ENCODE measurements around the gene PRIMPOL. TPM values are rescaled to one million over a fixed set of nuclear protein-coding genes. Genes with fewer than 3 reads are reported as not detected.

The PRIMPOL gene
- total RNA-seq, 1 donor from 2014 or later: 11.3 TPM

DNA sequence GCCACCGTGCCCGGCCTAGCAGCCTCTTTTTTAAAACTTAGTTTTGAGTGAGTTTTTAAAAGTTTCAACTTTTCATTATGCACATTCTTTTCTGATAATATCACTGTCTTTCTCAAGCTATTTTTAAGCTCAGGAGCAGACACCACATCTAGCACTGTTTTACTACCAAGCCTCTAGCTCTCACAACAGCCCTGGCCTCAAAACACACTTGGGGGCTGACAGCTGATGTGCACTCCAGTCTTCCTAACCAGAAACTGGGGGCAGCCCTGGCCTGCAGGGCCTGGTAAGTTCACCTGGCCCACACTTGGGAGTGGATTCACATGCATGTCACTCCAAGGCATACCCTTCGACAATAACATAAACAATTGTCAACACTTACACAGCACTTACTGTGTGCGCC lies 50.4 kb downstream of the PRIMPOL start:
- peaks cover 22% of the 10 kb centered on the region for H3K4me1 Mint-ChIP-seq (ENCODE audit: low read depth)
- H3K27me3 Mint-ChIP-seq (ENCODE audit: low read depth): no peaks in the 10 kb centered on the region
- no peak overlapping the region for H3K4me3 Mint-ChIP-seq (ENCODE audit: unreplicated experiment)
- DNase-seq (ENCODE audit: low spot score): no peak
- H3K36me3 Mint-ChIP-seq (ENCODE audit: low read depth): peaks cover 3% of the 10 kb centered on the region
- no peaks in the 10 kb centered on the region for H3K9me3 Mint-ChIP-seq (ENCODE audit: low read depth)
- peak overlapping the region; percentile 81 for H3K27ac Mint-ChIP-seq (ENCODE audit: unreplicated experiment)
- TF ChIP-seq, protein P1, sequence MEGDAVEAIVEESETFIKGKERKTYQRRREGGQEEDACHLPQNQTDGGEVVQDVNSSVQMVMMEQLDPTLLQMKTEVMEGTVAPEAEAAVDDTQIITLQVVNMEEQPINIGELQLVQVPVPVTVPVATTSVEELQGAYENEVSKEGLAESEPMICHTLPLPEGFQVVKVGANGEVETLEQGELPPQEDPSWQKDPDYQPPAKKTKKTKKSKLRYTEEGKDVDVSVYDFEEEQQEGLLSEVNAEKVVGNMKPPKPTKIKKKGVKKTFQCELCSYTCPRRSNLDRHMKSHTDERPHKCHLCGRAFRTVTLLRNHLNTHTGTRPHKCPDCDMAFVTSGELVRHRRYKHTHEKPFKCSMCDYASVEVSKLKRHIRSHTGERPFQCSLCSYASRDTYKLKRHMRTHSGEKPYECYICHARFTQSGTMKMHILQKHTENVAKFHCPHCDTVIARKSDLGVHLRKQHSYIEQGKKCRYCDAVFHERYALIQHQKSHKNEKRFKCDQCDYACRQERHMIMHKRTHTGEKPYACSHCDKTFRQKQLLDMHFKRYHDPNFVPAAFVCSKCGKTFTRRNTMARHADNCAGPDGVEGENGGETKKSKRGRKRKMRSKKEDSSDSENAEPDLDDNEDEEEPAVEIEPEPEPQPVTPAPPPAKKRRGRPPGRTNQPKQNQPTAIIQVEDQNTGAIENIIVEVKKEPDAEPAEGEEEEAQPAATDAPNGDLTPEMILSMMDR (IDR thresholded peaks at IDR 0.05): no peak

DNA sequence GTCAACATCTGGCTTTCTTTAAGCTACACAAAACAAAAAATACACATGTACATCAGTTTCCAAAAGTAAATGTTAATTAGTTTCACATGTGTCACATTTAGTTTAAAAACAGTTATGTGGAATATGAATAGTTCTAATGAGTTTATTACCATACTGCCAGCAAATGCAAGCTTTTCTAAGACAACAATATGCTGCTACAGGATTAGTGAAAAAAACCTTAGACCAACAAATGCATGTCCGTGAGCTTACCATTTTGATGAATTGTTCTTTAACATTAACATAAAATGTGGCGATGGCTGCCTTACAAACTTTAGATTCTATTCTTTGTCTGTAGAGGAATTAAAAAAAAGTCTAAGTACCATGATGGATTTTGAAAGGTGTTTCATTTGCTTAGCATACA lies 52.6 kb downstream of the PRIMPOL start:
- H3K9me3 Mint-ChIP-seq (ENCODE audit: low read depth): no peaks in the 10 kb centered on the region
- peaks cover 16% of the 10 kb centered on the region for H3K4me1 Mint-ChIP-seq (ENCODE audit: low read depth)
- no peak for DNase-seq (ENCODE audit: low spot score)
- no peak overlapping the region for H3K4me3 Mint-ChIP-seq (ENCODE audit: unreplicated experiment)
- no peaks in the 10 kb centered on the region for H3K36me3 Mint-ChIP-seq (ENCODE audit: low read depth)
- no peaks in the 10 kb centered on the region for H3K27me3 Mint-ChIP-seq (ENCODE audit: low read depth)
- TF ChIP-seq, protein P1 (IDR thresholded peaks at IDR 0.05): no peak
- H3K27ac Mint-ChIP-seq (ENCODE audit: unreplicated experiment): no peak overlapping the region

DNA sequence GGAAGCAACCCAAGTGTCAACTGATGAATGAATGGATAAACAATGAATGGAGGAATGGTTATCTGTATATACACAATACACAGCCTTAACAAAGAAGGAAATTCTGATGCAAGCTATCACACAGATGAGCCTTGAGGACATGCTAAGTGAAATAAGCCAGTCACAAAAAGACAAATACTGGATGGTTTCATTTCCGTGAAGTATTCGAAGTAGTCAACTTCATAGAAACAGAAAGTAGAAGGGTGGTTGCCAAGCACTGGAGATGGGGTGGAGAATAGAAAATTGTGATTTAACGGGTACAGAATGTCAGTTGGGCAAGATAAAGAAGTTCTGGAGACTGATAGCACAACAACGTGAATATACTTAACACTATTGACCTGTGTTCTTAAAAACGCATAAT lies 56.2 kb downstream of the PRIMPOL start:
- Mint-ChIP-seq H3K36me3 (ENCODE audit: low read depth) (peaks cover 4% of the 10 kb centered on the region), H3K27me3 (ENCODE audit: low read depth) (no peaks in the 10 kb centered on the region), H3K9me3 (ENCODE audit: low read depth) (peaks cover 5% of the 10 kb centered on the region), H3K27ac (ENCODE audit: unreplicated experiment) (no peak overlapping the region), H3K4me1 (ENCODE audit: low read depth) (peaks cover 1% of the 10 kb centered on the region), H3K4me3 (ENCODE audit: unreplicated experiment) (no peak overlapping the region)
- TF ChIP-seq, protein P1 (IDR thresholded peaks at IDR 0.05): no peak
- DNase-seq (ENCODE audit: low spot score): no peak

DNA sequence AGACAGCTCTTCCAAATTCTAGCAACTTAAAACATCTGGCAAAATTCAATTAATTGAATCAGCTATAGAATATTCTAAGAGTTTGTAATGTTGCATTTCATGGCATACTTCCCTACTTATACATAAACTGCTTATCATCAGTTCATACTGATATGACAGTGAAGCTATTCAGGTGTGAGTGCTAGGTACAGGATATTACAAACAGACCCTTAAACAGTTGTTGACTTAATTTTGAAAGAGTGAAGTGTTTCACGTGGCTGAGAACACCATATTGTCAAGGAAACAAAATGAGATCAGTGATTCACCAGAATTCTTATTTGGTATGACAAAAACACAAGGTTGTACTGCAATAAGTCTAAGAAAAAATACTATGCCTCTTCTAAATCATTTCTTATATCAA lies 56.9 kb downstream of the PRIMPOL start:
- H3K4me1 Mint-ChIP-seq (ENCODE audit: low read depth): peaks cover 2% of the 10 kb centered on the region
- H3K27ac Mint-ChIP-seq (ENCODE audit: unreplicated experiment): no peak overlapping the region
- no peaks in the 10 kb centered on the region for H3K27me3 Mint-ChIP-seq (ENCODE audit: low read depth)
- peaks cover 5% of the 10 kb centered on the region for H3K9me3 Mint-ChIP-seq (ENCODE audit: low read depth)
- TF ChIP-seq, protein P1 (IDR thresholded peaks at IDR 0.05): no peak
- no peak for DNase-seq (ENCODE audit: low spot score)
- H3K36me3 Mint-ChIP-seq (ENCODE audit: low read depth): peaks cover 4% of the 10 kb centered on the region
- no peak overlapping the region for H3K4me3 Mint-ChIP-seq (ENCODE audit: unreplicated experiment)

DNA sequence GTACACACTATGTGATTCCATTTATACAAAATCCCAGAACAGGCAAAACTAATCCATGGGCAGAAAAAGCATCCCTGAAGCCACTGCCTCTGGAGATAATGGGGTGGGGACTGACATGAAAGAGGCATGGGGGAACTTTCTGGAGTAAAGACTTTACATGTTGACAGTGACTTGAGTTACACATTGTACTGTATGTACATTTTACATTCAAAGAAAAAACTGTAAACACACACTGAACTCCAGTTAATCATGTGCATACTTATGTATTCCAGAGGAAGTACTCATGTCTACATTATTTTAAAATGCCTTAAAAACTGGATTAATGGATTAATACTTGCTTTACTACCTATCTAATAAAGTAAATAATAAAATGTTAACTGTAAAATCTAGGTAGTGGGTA lies 62.8 kb downstream of the PRIMPOL start:
- Mint-ChIP-seq H3K4me1 (ENCODE audit: low read depth) (peaks cover 15% of the 10 kb centered on the region), H3K4me3 (ENCODE audit: unreplicated experiment) (no peak overlapping the region), H3K36me3 (ENCODE audit: low read depth) (peaks cover 4% of the 10 kb centered on the region), H3K9me3 (ENCODE audit: low read depth) (peaks cover 5% of the 10 kb centered on the region), H3K27me3 (ENCODE audit: low read depth) (no peaks in the 10 kb centered on the region), H3K27ac (ENCODE audit: unreplicated experiment) (no peak overlapping the region)
- DNase-seq (ENCODE audit: low spot score): no peak
- TF ChIP-seq, protein P1 (IDR thresholded peaks at IDR 0.05): no peak
